Hepatocyte (in vitro differentiated cells): ENCODE results near the gene IKBKE. TPM values are rescaled to one million over a fixed set of nuclear protein-coding genes. Genes with fewer than 3 reads are reported as not detected.

ENCODE experiments used
- DNase-seq: peaks from one replicate; pipeline ENCODE4 v3.0.0-alpha.2; 2016; ENCODE audit warnings: low spot score
- H2AFZ ChIP-seq: fragments of 200-600 bp; sonication (generic); 2 replicates; pipeline ENCODE4 v1.6.0; 2016; ENCODE audit warnings: antibody characterized with exemption, mild to moderate bottlenecking
- H3K27ac ChIP-seq: fragments of 200-600 bp; sonication (generic); 2 replicates; pipeline ENCODE4 v1.5.1; 2016; ENCODE audit warnings: mild to moderate bottlenecking
- H3K27me3 ChIP-seq: fragments of 200-600 bp; sonication (generic); 2 replicates; pipeline ENCODE4 v1.6.1; 2016
- H3K36me3 ChIP-seq: fragments of 200-600 bp; sonication (generic); replicated peaks from 2 replicates; pipeline ENCODE4 v1.5.1; 2016; ENCODE audit warnings: low read depth; ENCODE audit not compliant: insufficient read depth
- H3K4me1 ChIP-seq: fragments of 200-600 bp; sonication (generic); 2 replicates; pipeline ENCODE4 v1.5.1; 2016; ENCODE audit warnings: mild to moderate bottlenecking, moderate library complexity; ENCODE audit not compliant: insufficient read depth
- H3K4me2 ChIP-seq: fragments of 200-600 bp; sonication (generic); 2 replicates; pipeline ENCODE4 v1.6.0; 2016
- H3K4me3 ChIP-seq: fragments of 200-600 bp; sonication (generic); 2 replicates; pipeline ENCODE4 v1.5.1; 2016; ENCODE audit warnings: mild to moderate bottlenecking
- H3K79me2 ChIP-seq: fragments of 200-600 bp; sonication (generic); 2 replicates; pipeline ENCODE4 v1.6.0; 2017; ENCODE audit warnings: mild to moderate bottlenecking
- H3K9me2 ChIP-seq: fragments of 200-600 bp; sonication (generic); replicated peaks from 2 replicates; pipeline ENCODE4 v1.6.0; 2017; ENCODE audit warnings: mild to moderate bottlenecking; ENCODE audit not compliant: insufficient read depth
- H3K9me3 ChIP-seq: fragments of 200-600 bp; sonication (generic); 2 replicates; pipeline ENCODE4 v1.5.1; 2016; ENCODE audit warnings: low read depth, mild to moderate bottlenecking
- H4K20me1 ChIP-seq: fragments of 200-600 bp; sonication (generic); 2 replicates; pipeline ENCODE4 v1.6.0; 2016; ENCODE audit warnings: mild to moderate bottlenecking; ENCODE audit not compliant: insufficient read depth, poor library complexity, severe bottlenecking
- CTCF ChIP-seq: fragments of 200-600 bp; sonication (generic); IDR thresholded peaks from 2 replicates; pipeline ENCODE4 v1.5.1; 2016; ENCODE audit warnings: antibody characterized with exemption, mild to moderate bottlenecking; ENCODE audit not compliant: poor library complexity
- EZH2 ChIP-seq: fragments of 200-600 bp; sonication (generic); IDR thresholded peaks from 2 replicates; pipeline ENCODE4 v1.6.1; 2016; ENCODE audit warnings: antibody characterized with exemption, mild to moderate bottlenecking, borderline replicate concordance
- EZH2phosphoT487 ChIP-seq: fragments of 200-600 bp; sonication (generic); IDR thresholded peaks from one replicate; pipeline ENCODE4 v1.6.1; 2018; ENCODE audit warnings: antibody characterized with exemption, mild to moderate bottlenecking, low read depth, moderate library complexity; ENCODE audit not compliant: unreplicated experiment, severe bottlenecking
- WGBS: methylation state at CpG from one replicate; pipeline ENCODE4 v1.1.6; 2016; ENCODE audit warnings: low lambda C conversion rate; ENCODE audit errors: missing lambda C conversion rate; 5-methylcytosine and 5-hydroxymethylcytosine counted together
- polyA plus RNA-seq: library from polyadenylated mRNA; unstranded; fragments of >200 nt; fragmentation: Nextera tagmentation; extraction: Ambion mirVana; gene quantifications from 2 replicates; pipeline ENCODE4 v1.2.1, GENCODE V29; 2016
- total RNA-seq: library from RNA; depleted of rRNA; stranded (reverse); fragments of >200 nt; gene quantifications from 2 replicates; pipeline ENCODE4 v1.2.3, GENCODE V29; 2014

Gene IKBKE
- total and polyA plus RNA-seq, 2 experiments from 2014 or later: 5.9 to 6.4 TPM

- H2AFZ ChIP-seq: no peak overlapping the region
- H3K9me3 ChIP-seq: no peaks in the 10 kb centered on the region
- no peaks in the 10 kb centered on the region for H4K20me1 ChIP-seq
- WGBS: 94% methylated on average over 3 of the region's 3 CpGs
- no peak overlapping the region for H3K27ac ChIP-seq
- no peaks in the 10 kb centered on the region for H3K4me1 ChIP-seq
- no peaks in the 10 kb centered on the region for H3K9me2 ChIP-seq
- TF ChIP-seq EZH2: no peak
- TF ChIP-seq EZH2phosphoT487: no peak
- TF ChIP-seq CTCF: no peak
- H3K36me3 ChIP-seq: no peaks in the 10 kb centered on the region
- no peaks in the 10 kb centered on the region for H3K79me2 ChIP-seq
- H3K27me3 ChIP-seq: no peaks in the 10 kb centered on the region
- no peak overlapping the region for H3K4me2 ChIP-seq
- no peak for DNase-seq
- no peak overlapping the region for H3K4me3 ChIP-seq
Observed at GRCh38 chr1:206488466-206488865, 18.2 kb downstream of the IKBKE start.

- TF ChIP-seq CTCF (peak; percentile 87), EZH2 (no peak)
- no peak overlapping the region for H2AFZ ChIP-seq
- H3K27me3 ChIP-seq: no peaks in the 10 kb centered on the region
- no peak overlapping the region for H3K27ac ChIP-seq
- 67% methylated on average over 21 of the region's 22 CpGs for WGBS
- H3K9me2 ChIP-seq: no peaks in the 10 kb centered on the region
- no peaks in the 10 kb centered on the region for H4K20me1 ChIP-seq
- H3K79me2 ChIP-seq: no peaks in the 10 kb centered on the region
- H3K9me3 ChIP-seq: no peaks in the 10 kb centered on the region
- DNase-seq: peak; percentile 82
- H3K4me3 ChIP-seq: no peak overlapping the region
- peaks cover 6% of the 10 kb centered on the region for H3K4me1 ChIP-seq
- no peak overlapping the region for H3K4me2 ChIP-seq
- no peaks in the 10 kb centered on the region for H3K36me3 ChIP-seq
Observed at GRCh38 chr1:206489980-206490770, 19.9 kb downstream of the IKBKE start.

GRCh38 chr1:206490771-206491405 lies 20.6 kb downstream of the IKBKE start:
- Histone ChIP-seq H4K20me1 (no peaks in the 10 kb centered on the region), H3K4me1 (peaks cover 6% of the 10 kb centered on the region), H3K79me2 (no peaks in the 10 kb centered on the region), H3K4me2 (no peak overlapping the region), H3K36me3 (no peaks in the 10 kb centered on the region), H3K27ac (peak overlapping the region; percentile 51), H3K9me3 (no peaks in the 10 kb centered on the region), H3K9me2 (no peaks in the 10 kb centered on the region), H3K27me3 (no peaks in the 10 kb centered on the region), H2AFZ (no peak overlapping the region), H3K4me3 (no peak overlapping the region)
- TF ChIP-seq EZH2phosphoT487 (no peak), EZH2 (no peak), CTCF (no peak)
- 74% methylated on average over 12 of the region's 12 CpGs for WGBS
- DNase-seq: no peak
